ENCODE data around the gene NPW. TPM values are rescaled to one million over a fixed set of nuclear protein-coding genes. Genes with fewer than 3 reads are reported as not detected.

Gene NPW
- total RNA-seq, 4 donors from 2014 or later, result not detected

Small RNA genes lying within 50 kb of the gene (small RNA-seq; reads per million reads assigned to genes)
- gene AC005363.2 (0 to 0.17 (median 0) reads per million in 3 donors), gene RN7SL219P (0 reads per million in 3 donors)

Other genes with a start within 250 kb of the NPW start
- 100 to 1,000 TPM in 1 of 4 donors, 10 to 100 TPM in 3; 64.8 to 101 (median 83.7) TPM for gene NME3, start 248.2 kb upstream of the NPW start, total RNA-seq
- gene EME2, start 247.0 kb upstream of the NPW start, total RNA-seq, result 10 to 100 TPM in 1 of 4 donors, 1 to 10 TPM in 3; 5.5 to 10.4 (median 6.5) TPM
- gene MRPS34, start 246.7 kb upstream of the NPW start, total RNA-seq, result 10 to 100 TPM; 47.1 to 75.2 (median 64.2) TPM
- 100 to 1,000 TPM in 1 of 4 donors, 10 to 100 TPM in 3; 69.1 to 101 (median 78.6) TPM for gene SPSB3, start 237.2 kb upstream of the NPW start, total RNA-seq
- gene NUBP2, start 236.8 kb upstream of the NPW start, total RNA-seq, result 10 to 100 TPM; 82.7 to 93.8 (median 87.6) TPM
- gene IGFALS, start 226.1 kb upstream of the NPW start, total RNA-seq, result under 1 TPM in 2 of 4 donors, not detected in 2; 0.45 to 0.75 TPM
- 100 to 1,000 TPM; 148 to 264 (median 180) TPM for gene HAGH, start 193.0 kb upstream of the NPW start, total RNA-seq
- 10 to 100 TPM; 20.4 to 43.2 (median 39.5) TPM for gene FAHD1, start 192.6 kb upstream of the NPW start, total RNA-seq
- not detected for gene MEIOB, start 147.6 kb upstream of the NPW start, total RNA-seq
- not detected for gene HS3ST6, start 101.4 kb upstream of the NPW start, total RNA-seq
- gene MSRB1, start 76.6 kb upstream of the NPW start, total RNA-seq, result 10 to 100 TPM; 46.0 to 78.7 (median 53.1) TPM
- gene RPL3L, start 65.1 kb upstream of the NPW start, total RNA-seq, result not detected
- 100 to 1,000 TPM; 249 to 381 (median 295) TPM for gene NDUFB10, start 60.2 kb upstream of the NPW start, total RNA-seq
- gene RPS2, start 55.0 kb upstream of the NPW start, total RNA-seq, result 1,000 to 10,000 TPM; 1,144 to 2,342 (median 1,414) TPM
- not detected for gene RNF151, start 52.9 kb upstream of the NPW start, total RNA-seq
- gene TBL3, start 47.7 kb upstream of the NPW start, total RNA-seq, result 10 to 100 TPM; 27.0 to 42.9 (median 36.9) TPM
- under 1 TPM in 1 of 4 donors, not detected in 3; 0.52 TPM for gene NOXO1, start 38.3 kb upstream of the NPW start, total RNA-seq
- gene GFER, start 35.6 kb upstream of the NPW start, total RNA-seq, result 10 to 100 TPM; 14.1 to 38.5 (median 23.7) TPM
- gene SYNGR3, start 29.8 kb upstream of the NPW start, total RNA-seq, result 1 to 10 TPM; 2.1 to 5.6 (median 3.3) TPM
- 10 to 100 TPM; 23.3 to 46.5 (median 34.9) TPM for gene ZNF598, start 10.0 kb upstream of the NPW start, total RNA-seq
- gene NHERF2, start 7.1 kb downstream of the NPW start, total RNA-seq, result 100 to 1,000 TPM in 2 of 4 donors, 10 to 100 TPM in 2; 45.3 to 130 (median 88.3) TPM
- gene NTHL1, start 28.0 kb downstream of the NPW start, total RNA-seq, result 10 to 100 TPM; 11.8 to 25.2 (median 18.9) TPM
- gene TSC2, start 28.2 kb downstream of the NPW start, total RNA-seq, result 10 to 100 TPM; 41.3 to 71.7 (median 52.0) TPM
- 100 to 1,000 TPM; 297 to 459 (median 366) TPM for gene PKD1, start 116.1 kb downstream of the NPW start, total RNA-seq
- gene RAB26, start 128.8 kb downstream of the NPW start, total RNA-seq, result not detected
- gene TRAF7, start 136.0 kb downstream of the NPW start, total RNA-seq, result 10 to 100 TPM; 42.6 to 64.5 (median 54.3) TPM
- under 1 TPM; under 0.01 to 0.32 (median 0.09) TPM for gene CASKIN1, start 176.8 kb downstream of the NPW start, total RNA-seq
- 10 to 100 TPM; 23.7 to 62.8 (median 36.3) TPM for gene MLST8, start 185.7 kb downstream of the NPW start, total RNA-seq
- 1 to 10 TPM; 1.2 to 6.8 (median 5.7) TPM for gene BRICD5, start 191.1 kb downstream of the NPW start, total RNA-seq
- 10 to 100 TPM in 3 of 4 donors, 1 to 10 TPM in 1; 8.9 to 20.0 (median 13.7) TPM for gene PGP, start 195.1 kb downstream of the NPW start, total RNA-seq
- 10 to 100 TPM; 19.1 to 39.7 (median 28.5) TPM for gene E4F1, start 203.8 kb downstream of the NPW start, total RNA-seq
- under 1 TPM; 0.50 to 0.86 (median 0.67) TPM for gene DNASE1L2, start 216.7 kb downstream of the NPW start, total RNA-seq
- gene ECI1, start 231.8 kb downstream of the NPW start, total RNA-seq, result 100 to 1,000 TPM in 1 of 4 donors, 10 to 100 TPM in 3; 51.9 to 115 (median 86.6) TPM
- 100 to 1,000 TPM; 114 to 179 (median 151) TPM for gene RNPS1, start 248.3 kb downstream of the NPW start, total RNA-seq

Data from esophagus muscularis mucosa (tissue), 4 donors.